ENCODE results near the gene GPR87. TPM values are rescaled to one million over a fixed set of nuclear protein-coding genes. Genes with fewer than 3 reads are reported as not detected.

GPR87 gene
- 2.1 to 2.5 TPM (median 2.3 TPM) in 5 replicates for total RNA-seq (2022; extraction: Qiagen RNA extraction; ENCODE audit: low read depth)

DNA sequence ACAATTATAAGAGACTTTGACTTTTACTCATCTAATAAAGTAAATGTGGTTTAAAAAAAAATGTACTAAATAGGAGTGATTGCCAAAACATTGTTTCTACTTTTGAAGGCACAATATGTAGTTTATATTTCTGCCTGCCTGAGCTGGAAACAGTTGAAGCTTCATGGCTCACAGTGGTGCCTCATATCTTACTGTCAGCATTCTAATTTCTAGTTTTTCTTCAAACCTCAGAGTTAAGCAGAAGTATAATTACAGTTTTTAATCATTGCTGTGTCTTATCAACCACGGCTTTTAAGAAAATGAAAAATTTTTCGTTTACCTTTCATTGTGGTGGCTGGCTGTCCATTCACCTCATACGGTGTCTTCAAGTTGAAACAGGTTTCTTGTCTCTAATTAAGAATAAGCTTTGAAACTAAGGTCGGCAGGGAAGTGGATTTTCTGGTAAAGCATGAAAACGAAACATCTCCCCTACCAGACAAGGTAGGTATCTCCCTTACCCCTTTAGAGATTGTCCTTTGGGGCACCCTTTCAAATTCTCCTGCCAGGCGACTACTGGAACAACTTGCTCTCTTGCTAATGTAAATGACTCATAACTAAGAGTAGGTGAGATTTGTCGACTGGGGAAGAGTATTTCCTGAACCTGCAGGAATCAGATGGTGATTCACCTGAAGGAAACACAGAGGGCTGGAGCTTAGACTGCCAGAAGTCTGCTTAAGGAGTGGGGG is at the start of gene GPR87:
Gene GPR87 (minus strand): TSS at position 554 of the 725 bp plus-strand sequence. CDS start 16,720 bp downstream, outside the sequence.

DNA sequence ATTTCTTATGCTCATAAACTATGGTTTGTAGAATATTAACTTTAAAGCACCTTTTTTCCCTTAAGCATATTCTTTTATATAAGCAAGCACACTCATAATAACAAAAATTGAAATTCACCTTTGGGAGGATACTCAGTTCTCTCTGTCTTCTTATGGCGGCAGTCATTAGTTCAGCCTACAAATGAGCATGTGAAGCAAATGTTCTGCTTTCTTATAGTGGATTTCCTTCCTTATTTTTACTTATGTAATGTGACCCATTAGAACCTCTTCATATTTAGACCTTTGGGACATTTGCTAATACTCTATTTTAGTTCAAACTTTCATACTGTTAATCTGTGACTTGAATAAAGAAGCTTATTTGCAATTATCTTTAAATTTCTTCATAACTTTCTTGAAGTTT is 12.7 kb upstream of the GPR87 start, which contains the start of gene P2RY13:
Gene P2RY13 (minus strand): TSS at position 187 of the 400 bp plus-strand sequence. CDS start 21 bp downstream, at position 166.

DNA sequence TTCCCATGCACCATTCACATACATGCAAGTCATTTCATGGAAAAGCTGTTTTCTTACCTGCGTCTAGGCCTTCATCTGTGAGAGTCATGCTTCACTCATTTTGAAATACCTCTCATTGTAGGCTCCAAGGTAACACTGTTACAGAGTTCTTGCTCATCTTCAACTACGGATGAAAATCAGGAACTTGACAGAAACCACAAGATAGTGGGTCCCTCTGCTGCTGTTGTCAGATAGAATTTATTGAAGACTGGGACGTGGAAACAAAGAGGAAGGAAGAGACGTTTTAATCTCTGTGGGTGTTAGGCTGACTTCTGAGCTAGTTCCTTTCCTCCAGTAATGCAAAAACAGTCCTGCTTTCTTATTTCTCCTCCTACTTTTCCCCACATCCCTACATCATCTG is 38.4 kb downstream of the GPR87 start, which contains the start of gene P2RY14:
Gene P2RY14 (minus strand): TSS at position 313 of the 400 bp plus-strand sequence. CDS start 64,226 bp downstream, outside the sequence.

Other genes starting within 250 kb of the GPR87 start
- 0.33 to 0.69 TPM (median 0.65 TPM) in 5 replicates for gene MED12L, start 231.2 kb downstream of the GPR87 start, total RNA-seq (2022; extraction: Qiagen RNA extraction; ENCODE audit: low read depth)
- not detected in 5 replicates for gene GPR171, start 113.6 kb downstream of the GPR87 start, total RNA-seq (2022; extraction: Qiagen RNA extraction; ENCODE audit: low read depth)
- gene P2RY14, start 38.3 kb downstream of the GPR87 start, total RNA-seq (2022; extraction: Qiagen RNA extraction; ENCODE audit: low read depth): not detected in 5 replicates
- not detected in 5 replicates for gene P2RY13, start 12.7 kb upstream of the GPR87 start, total RNA-seq (2022; extraction: Qiagen RNA extraction; ENCODE audit: low read depth)
- gene P2RY12, start 67.9 kb upstream of the GPR87 start, total RNA-seq (2022; extraction: Qiagen RNA extraction; ENCODE audit: low read depth): not detected in 5 replicates
- gene IGSF10, start 144.2 kb upstream of the GPR87 start, total RNA-seq (2022; extraction: Qiagen RNA extraction; ENCODE audit: low read depth): 0.37 to 0.66 TPM (median 0.49 TPM) in 5 replicates

Data from A549 treated with GW870086 at 1 μM for 4 hours (cell line).